ENCODE data around the gene SEL1L.

DNA sequence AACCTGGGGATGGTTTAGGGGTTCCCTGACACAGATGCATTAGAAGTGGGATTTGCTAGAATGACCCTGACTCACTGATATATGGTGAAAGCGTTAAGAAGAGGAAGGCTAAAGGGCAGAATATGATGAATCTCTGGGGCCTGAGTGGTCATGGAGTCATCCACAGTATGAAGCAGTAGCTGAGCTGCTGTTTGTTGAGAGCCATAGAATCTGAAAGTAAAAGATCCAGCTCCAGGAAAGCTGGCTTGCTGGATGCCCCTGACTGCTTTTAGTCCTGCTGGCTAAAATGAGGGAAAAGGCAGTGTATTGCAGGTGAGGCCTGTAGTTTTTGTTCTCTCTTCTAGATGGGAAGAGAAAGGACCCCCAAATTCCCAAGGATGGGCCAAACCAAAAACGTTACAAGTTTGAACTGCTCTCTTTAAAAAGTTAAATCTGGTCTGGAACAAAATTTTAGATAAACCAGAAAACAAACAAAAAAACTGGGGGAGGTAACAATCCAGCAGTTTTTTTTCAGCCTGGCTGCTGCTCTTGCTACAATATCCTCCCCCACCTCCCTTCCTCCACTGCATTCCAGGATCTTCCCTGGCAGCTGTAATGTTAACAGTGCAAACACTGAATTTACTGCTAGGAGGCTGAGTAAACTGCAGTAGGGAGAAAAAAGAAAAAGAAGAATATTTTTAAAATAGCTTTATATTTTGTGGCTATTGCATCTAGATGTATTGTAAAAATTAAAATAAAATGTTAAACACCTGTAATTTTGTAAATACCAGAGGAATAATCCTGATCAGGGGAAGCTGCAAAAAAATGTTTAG, 16.5 kb downstream of the SEL1L start:
- TF ChIP-seq, protein P1, sequence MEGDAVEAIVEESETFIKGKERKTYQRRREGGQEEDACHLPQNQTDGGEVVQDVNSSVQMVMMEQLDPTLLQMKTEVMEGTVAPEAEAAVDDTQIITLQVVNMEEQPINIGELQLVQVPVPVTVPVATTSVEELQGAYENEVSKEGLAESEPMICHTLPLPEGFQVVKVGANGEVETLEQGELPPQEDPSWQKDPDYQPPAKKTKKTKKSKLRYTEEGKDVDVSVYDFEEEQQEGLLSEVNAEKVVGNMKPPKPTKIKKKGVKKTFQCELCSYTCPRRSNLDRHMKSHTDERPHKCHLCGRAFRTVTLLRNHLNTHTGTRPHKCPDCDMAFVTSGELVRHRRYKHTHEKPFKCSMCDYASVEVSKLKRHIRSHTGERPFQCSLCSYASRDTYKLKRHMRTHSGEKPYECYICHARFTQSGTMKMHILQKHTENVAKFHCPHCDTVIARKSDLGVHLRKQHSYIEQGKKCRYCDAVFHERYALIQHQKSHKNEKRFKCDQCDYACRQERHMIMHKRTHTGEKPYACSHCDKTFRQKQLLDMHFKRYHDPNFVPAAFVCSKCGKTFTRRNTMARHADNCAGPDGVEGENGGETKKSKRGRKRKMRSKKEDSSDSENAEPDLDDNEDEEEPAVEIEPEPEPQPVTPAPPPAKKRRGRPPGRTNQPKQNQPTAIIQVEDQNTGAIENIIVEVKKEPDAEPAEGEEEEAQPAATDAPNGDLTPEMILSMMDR (IDR thresholded peaks at IDR 0.05; ENCODE audit: extremely low read depth in 1 of 2, insufficient read depth in 1 of 2, low read depth in 1 of 2, low read length in 2 of 2): no peak
- TF ChIP-seq POLR2AphosphoS5 (IDR thresholded peaks at IDR 0.05; ENCODE audit: insufficient read depth, low read depth, low read length) (no peak), POLR2A (IDR thresholded peaks at IDR 0.05; ENCODE audit: low read depth, low read length) (no peak)

Measured in endothelial cell of umbilical vein (primary cell).